GM21381 (cell line): ENCODE results near the gene NFYC.
A peak's percentile ranks its signal among the peaks of the same experiment; 100 is the strongest.

Experiments used
- ATAC-seq: cut with Tn5 transposase; IDR thresholded peaks from one replicate; pipeline ENCODE4 v1.9.1; 2021; ENCODE audit warnings: mild to moderate bottlenecking, moderate library complexity; ENCODE audit not compliant: unreplicated experiment

The NFYC gene

DNA sequence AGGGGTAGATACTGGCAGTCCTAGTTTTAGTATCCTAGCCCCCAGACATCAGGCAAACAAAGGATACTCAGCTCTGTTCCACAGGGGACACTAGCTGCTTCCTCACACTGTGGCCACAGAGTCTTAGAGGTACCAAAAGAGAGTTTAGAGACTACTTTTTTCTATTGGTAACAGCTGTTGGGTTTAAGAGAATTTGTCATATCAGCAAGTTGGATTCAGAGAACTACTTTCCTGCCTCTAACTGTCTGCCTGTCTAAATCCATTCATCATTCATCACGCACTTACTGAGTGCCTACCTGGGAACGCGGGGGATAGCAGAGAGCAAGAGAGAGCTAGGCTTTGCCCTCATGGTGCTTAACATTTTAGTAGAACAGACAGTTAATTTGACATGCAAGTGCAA lies 65.0 kb downstream of the NFYC start:
- no peak for ATAC-seq

DNA sequence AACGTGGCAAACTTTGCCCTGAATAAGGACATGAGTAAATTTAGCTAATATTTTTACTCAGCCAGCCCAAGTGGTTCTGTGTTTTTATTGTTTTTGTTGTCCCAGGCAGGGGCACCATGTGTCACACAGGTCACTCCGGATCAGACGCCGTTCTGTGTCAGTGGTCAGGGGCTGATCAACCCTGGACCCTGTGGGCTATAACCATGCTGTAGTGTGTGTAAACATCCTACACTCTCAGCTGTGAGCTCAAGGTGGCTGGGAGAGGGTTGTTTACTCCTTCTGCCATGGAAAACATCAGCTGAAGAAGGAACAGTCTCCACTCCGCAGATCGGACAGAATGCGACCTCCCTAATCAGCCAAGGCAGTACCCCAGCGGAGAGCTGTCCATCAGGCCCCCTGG lies 65.6 kb downstream of the NFYC start:
- ATAC-seq: no peak

DNA sequence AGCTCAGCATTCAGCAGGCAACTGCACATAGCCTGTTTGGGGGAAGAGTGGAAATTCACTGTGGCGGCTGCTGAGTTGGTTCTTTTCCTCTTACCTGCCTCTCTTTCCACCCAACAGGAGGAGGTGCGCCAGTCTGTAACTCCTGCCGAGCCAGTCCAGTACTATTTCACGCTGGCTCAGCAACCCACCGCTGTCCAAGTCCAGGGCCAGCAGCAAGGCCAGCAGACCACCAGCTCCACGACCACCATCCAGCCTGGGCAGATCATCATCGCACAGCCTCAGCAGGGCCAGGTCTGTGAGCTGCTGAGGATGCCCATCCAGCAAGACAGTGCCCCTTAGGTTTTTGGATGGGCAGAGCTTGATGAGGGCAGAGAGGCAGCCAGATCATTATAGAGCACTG lies 66.5 kb downstream of the NFYC start:
- ATAC-seq: no peak

DNA sequence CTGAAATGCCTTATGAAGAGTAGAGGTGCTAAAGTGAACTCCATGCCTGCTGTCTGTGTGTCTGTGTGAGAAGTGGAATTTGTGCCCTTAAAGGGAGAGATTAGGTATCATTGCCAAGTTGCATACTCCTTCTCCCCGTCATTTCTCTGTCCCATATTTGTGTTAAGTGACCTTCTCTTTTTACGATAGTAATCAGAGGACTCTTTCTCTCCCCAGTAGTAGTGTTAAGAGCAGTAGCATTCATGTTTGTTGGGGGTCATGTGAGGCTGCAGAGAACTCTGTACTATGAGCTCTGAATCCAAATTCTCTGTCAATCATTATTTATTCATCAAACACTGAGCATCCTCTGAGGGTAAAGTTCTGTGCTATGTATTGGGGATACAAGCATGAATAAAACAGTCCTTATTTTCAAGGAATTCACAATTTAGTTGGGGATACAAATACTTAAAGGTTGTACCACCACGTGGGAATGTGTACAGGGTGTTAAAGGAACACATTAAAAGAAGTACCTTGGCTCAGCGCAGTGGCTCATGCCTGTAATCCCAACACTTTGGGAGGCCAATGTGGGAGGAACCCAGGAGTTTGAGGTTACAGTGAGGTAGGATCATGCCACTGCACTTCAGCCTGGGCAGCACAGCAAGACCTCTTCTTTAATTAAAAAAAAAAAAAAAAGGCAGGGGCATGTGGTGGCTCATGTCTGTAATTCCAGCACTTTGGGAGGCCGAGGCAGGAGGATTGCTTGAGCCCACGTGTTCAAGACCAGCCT lies 67.3 kb downstream of the NFYC start:
- no peak for ATAC-seq

DNA sequence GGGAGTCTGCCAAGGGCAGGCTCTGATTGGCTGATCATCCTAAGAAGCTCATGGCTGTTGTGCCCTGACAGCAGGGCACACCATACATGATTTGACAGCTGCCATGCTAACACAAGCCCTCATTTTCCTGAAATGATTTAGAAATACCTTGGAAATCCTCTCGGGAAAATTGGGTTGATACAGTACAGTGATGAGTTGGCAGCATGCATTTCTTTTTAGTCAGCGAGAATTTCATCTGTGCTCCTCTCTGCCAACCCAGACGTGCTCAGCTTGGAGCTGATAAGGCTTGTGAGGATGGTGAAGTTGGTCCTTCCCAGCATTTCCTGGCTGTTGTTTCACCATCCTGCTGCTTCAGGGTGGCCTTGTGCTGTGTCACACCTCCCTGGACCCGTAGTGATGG lies 69.5 kb downstream of the NFYC start:
- no peak for ATAC-seq

DNA sequence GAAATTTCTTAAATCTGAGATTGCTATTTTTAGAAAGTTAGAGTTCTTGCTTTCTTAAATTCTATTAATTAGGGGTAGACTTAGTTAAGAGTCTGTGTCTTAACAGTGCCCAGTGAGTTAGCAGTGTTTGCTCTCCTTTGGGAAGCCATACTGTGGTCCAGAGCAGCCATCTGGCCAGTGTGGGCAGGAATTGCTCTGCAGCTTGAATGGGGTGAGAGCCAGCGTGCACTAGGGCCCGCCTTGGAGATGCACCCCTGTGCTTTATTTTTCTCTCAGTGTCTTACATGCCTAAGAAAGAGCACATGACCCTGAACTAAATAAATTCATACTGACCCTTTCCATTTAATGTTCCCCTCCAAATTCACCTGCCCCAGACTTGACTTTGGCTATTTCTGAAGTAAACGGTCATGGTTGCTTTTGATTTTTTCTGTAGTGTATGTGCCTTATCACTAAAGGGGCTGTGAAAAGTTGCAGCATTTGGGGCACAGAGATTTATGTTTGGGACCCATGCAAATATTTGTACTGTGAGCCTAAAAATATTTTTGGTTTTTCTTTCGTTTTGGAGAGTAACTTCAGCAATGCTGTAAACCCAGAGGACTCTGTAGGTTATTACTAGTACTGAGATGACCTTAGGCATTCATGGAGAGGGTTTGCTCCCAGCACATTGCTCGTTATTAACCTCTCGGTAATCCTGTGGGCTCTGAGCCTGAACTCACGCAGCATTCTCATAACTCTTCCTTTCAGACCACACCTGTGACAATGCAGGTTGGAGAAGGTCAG lies 70.8 kb downstream of the NFYC start:
- peak; percentile 59 for ATAC-seq

DNA sequence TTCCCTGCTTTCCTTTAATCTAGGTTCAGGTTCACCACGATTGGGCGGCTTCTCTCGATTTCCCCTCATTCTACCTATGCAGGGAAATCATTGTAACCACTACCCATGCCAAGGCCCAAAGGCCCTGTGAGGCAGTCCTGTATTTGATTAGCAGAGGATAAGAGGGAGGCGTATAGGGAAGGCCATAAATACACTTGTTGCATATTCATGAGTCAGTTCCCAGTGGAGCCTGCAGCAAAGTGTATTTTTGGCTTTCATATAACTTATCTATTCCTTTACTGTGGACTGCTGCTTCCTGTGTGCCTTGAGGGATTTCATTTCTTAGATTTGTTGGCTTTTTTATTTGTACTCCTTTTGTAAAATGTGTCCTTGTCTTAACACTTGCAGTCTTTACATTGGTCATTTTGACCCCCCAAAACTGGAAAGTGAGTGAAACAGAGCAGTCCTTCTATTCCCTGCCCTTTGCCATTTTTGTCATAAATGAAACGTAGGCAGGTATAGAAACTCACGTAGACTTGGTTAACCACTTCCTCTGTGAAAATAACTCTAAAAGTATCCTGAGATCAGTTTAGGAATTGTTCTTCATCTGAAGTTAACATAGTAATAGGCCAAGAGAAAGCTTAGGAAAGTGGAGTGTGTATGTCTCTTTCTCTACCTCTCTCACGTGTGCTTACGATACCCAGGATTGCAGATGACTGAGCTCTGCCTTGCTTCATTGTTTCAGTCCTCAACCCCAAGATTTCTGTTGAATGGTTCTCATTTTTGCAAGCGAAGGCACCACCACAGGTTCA lies 72.4 kb downstream of the NFYC start:
- ATAC-seq: no peak

DNA sequence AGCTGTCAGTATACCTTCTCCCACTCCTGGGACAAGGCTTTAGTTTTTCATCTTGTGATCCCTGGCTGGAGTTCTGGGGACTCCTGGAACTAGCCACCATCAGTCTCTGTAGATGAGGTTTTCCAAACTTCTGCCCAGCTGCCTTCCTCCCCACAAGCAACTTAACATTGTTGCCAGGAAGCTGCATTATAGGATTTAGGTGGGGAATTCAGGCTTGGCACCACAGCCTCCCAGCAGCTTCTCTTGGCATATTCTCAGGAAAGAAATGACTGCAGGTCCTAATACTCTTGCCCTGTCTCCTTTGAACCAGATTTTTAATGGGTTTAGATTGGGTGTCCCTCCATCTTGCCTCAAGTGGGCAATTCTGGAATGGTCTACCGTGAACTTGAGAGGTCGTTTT lies 73.5 kb downstream of the NFYC start:
- no peak for ATAC-seq

DNA sequence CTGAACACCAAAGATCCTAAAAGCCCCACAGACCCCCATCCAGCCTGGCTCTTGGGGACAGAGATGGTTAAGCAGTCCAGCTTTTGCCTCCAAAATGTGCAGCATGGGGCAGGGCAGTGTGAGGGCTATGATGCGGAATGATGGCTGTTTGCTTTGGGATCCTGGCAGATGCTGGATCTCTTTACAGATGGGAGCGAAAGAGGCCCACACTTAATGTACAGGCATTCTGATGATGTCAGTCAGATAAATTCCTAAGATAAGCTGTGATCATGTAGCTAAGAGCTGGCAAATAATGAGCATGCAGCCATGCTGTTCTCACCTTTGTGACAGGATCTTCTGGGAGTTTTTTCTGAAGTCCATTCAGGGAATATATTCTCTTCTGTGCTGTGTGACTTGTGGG lies 74.5 kb downstream of the NFYC start:
- ATAC-seq: no peak

DNA sequence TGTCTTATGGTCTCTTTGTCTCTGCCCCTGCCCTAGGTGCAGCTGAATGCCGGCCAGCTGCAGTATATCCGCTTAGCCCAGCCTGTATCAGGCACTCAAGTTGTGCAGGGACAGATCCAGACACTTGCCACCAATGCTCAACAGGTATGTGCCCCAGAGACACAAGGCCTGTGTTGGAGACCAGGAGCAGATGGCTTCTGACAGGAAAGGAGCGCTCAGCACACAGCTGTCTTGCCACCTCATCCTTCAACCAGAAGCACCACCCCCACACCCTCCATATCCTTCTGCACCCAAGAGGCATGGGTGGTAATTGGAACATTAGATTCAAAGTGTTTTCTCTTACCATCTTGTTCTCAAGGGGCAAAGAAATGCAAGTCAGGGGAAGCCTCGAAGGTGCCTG lies 75.1 kb downstream of the NFYC start:
- ATAC-seq: no peak

DNA sequence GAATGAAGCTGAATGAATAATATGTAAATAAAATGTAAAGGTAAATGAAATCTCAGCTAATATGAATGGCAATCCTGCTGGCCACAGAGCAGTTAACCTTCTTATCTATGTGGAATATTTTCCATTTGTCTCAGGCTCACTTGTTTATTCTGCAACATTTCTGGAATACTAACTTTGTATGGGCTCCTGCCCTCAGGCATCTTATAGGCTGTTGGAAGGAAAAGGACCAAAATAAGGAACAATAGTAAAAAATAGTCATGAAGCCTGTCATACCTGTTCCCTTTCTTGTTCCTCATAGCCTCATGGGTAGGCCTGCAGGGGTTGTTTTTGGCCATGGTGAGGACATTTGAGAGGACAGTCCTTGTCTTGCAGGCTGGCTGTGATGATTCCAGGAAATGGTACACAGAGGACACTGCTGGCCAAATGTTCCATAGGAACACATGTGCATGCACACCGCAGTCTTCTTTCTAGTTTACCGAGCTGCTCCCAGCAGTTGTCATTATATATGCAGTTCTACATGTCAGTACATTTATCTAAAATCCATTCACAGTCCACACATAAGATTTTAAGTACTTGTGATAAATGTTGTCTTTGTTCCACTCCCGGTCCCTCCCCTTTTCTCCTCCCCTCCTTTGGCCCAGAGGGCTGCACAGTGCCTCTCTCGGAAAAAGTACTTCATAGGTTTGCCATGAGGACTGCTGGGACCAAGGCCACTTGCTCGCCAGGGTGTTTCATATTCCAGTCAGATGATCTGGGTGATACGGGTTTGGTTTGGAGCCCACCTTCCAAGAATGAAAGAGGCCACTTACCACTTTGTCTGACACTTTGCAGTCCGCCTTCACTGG lies 76.9 kb downstream of the NFYC start:
- ATAC-seq: no peak

DNA sequence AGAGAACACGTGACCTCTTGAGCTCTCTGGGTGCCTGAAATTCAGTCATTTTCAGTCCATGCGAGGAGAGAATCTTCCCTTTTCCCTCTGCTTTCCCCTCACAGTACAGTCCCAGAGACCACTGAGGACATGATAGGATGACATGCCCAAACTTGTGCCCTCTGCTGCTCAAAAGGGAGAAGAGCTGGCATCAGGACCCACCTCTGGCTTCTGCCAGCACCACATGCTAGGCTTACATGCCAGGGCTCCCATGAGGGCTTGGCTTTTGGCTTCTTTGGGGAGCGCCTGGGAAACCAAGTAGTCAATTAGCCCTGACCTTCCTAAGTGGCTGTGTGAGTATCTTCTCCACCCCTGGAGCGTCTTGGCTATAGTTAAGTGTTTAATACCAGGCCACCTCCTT lies 78.3 kb downstream of the NFYC start:
- ATAC-seq: no peak

DNA sequence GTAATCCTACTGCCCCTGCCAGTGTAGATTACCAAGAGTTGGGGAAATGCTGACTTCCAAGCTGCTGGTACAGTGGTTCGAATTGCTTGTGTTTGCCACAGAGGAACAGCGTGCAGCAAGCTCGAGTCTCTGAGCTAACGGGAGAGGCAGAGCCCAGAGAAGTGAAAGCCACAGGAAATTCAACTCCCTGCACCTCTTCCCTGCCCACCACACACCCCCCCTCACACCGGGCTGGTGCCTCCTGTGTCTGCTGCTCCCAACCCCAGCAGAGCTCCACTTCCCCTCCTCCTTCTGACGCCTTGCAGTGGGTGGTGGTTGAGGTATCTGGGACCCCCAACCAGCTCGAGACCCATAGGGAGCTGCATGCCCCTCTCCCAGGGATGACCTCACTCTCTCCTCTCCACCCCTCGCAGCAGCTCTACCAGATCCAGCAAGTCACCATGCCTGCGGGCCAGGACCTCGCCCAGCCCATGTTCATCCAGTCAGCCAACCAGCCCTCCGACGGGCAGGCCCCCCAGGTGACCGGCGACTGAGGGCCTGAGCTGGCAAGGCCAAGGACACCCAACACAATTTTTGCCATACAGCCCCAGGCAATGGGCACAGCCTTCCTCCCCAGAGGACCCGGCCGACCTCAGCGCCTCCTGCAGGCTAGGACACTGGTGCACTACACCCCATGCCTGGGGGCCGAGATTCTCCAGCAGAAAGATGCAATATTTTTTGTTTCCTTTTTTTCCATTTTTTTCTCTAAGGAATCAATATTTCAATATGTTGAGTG lies 79.0 kb downstream of the NFYC start:
- ATAC-seq: no peak

DNA sequence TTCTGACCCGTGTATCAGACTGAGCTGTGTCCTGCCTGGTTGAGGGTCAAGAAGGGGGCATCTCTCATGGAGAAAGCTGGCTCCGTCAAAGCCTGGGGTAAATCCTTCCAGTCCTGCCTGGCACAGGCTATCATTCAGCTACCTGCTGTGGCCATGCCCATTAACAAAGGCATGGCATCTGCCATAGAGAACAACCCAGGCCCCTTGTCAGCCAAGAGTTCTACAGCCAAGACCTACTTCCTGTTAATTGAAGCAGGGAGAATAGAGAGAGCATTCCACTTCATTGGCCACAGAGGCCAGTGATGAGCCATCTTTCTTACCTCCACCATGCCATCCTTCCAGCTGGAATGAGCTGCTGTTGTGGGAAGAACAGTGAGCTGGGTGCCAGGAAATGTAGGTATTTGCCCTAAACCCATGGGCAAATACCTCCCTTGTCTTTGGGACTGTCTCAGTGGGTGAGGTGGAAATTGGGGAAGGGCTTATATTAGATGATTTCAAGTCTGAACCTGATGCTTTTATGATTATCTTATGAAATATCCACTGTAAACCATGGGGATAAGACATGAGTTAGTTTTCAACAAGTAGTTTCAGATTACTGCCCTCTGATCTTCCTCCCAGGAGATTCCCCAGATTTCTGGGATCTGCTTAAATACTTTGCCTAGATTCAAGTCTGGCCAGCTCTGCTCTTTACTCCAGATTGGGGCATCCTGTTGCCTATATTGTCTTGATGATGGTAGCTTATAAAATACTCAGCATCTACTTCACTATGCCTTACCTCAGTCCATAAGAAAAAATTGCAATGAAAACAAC lies 80.8 kb downstream of the NFYC start:
- no peak for ATAC-seq

DNA sequence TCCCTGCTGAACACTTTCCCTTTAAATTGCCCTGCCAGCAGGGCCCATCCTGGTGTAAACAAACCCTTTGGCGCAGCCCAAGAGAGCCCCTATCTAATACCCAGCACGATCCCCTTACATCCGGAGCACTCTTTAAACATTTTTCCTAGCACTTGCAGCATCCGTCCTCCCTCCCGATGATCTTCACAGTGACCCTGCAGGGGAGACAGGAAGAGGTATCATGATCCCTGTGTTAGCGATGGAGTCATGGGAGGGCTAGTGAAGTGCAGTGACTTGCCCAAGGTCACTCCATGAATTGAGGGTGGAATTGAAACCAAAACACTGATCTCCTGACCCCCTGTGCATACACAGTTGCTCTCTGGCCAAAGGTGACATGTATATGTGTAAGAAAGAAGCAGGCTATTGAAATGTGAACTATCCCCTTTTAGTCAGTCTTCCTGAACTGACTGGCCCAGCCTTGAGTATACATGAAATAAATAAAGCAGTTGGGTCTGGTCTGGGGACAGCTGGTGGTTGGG lies 82.3 kb downstream of the NFYC start:
- no peak for ATAC-seq

DNA sequence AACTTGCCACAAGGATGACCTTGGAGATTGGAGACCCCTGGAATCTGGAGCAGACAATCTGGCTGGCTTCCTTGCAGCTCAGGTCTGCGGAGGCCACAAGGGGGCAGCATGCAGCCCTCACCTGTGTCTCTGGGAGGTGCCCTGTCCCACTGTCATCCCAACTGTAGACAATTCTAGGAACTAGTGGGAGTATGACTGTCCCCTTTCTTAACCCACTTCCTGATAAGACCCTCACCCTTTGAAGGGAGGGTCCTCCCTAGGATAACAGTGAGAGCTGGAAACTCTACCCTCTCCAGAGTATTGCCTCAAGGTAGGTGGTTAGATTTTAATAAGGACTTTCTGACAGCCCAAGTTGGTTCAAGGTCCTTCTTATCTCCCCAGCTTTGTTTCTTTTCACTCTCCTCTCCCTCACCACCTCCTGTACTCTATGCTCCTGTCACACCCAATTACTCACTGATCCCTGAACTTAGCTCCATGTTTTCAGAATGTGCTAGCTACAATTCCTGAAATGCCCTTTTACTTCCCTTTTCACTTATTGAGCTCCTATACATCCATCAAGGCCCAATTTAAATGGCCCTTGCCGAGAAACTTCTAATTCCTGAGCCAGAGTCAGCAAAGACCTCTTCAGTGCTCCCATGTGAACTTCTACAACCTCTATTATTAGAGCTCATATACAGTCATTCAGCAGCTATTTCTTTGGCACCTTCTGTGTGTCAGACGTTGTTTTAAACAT lies 82.9 kb downstream of the NFYC start:
- no peak for ATAC-seq

DNA sequence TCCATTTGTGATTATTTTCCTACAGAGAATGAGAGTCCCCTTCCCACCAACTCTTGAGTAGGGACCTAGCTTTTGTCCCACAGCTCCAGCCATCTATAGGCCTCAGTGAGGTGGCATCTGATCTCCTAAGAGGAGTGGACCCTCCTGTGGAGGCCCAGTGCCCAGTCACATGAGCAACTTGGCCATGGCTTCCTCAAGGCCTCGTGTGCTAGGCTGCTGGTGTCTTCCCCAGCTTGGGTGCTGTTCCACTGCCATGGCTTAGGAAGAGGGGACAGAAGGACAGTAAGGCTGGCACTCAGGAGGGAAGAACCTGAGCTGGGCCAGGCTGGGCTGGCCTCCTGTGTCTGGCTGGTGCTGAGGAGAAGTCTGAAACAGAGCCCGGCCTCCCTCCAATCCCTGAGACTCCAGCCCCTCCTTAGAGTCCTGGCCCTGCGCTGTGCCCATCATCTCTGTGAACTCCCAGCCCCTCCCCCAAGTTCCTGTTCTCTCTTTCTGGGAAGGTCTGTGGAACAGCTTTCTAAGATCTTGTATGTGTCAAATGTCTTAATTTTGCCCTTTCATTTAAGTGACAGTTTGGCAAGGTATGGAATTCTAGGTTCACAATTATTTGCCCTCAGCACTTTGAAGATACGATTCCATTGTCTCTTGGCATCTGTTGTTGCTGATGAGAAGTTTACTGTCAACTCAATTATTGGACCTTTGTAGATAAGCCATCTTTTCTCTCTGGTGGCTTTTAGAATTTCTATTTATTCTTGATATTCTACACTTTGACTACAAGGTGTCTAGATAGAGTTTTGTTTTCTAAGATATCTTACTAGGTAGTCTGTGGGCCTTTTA lies 85.0 kb downstream of the NFYC start:
- ATAC-seq: no peak
